HG03520 (cell line): ENCODE data around the gene EPHB2.

Source experiments
- ATAC-seq: cut with Tn5 transposase; IDR thresholded peaks from one replicate; pipeline ENCODE4 v1.9.1; 2021; ENCODE audit warnings: mild to moderate bottlenecking, moderate library complexity; ENCODE audit not compliant: unreplicated experiment

EPHB2 gene

DNA sequence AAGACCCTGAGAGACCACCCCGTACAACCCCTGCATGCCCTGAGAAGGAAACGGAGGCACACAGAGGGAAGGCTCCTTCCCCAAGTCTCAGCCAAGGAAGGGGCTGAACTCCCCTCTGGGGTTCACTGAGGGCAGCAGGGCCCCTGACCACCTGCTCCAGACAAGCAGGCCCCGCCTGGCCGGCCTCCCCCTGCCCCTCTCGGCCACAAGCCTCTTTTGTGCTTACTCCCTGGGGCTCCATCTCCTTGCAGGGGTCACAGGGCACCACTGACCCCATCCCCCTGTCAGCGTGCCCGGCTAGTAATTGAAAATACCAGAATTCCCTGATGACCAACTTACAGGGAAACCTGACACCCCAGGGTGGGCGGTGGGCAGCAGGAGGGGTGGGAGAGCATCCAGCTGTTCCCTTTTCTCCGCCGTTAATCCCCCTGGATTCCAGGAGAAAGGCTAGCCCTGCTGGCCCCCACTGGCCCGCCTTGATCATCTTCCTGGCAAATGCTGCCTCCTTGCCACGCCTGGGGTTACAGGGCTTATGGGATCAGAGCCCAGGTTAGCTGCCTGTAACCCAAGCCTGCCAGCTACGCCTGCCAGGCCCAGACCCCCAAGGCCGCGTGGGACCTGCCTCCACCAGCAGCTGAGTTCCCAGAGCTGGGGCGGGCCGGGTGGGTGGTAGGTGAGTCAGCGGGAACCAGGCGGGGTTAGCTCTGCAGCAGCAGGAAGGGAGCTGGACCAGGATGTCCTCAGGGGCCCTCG is 165.9 kb downstream of the EPHB2 start:
- ATAC-seq = no peak

DNA sequence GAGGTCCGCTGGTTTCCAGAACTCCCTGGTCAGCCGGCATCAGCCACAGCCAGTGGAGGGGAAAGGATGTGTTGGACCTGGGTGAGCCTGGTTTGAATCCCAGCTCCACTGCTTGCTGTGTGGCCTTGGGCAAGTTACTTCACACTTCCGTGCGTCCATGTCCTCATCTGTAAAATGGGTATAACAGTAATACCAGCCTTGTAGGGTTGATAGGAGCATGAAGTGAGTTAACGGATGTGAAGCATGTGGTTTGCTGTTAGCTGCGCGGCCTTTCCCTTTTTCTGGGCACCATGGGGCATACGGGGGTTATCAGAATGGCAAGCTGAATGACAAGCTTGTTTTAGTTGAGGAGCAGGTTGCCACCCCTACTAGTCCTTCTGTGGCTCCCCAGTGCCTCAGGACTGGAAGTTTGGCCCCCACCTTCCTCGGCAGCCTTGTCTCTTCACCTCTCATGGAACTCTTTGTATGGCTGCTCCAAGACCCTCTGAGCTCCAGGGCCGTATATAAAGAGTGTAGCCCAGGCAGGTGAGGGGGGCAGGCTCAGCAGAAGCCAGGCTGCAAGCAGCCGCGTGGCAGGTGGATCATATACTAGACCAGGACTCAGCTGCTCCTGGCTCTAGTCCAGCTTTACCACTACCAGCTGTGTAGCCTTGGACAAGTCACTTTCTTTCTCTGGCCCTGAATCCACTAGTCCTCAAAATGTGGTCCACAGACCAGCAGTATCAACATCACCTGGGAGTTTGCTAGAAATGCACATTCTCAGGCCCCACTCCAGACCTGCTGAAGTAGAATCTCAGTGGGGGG is 166.7 kb downstream of the EPHB2 start:
- ATAC-seq = no peak

DNA sequence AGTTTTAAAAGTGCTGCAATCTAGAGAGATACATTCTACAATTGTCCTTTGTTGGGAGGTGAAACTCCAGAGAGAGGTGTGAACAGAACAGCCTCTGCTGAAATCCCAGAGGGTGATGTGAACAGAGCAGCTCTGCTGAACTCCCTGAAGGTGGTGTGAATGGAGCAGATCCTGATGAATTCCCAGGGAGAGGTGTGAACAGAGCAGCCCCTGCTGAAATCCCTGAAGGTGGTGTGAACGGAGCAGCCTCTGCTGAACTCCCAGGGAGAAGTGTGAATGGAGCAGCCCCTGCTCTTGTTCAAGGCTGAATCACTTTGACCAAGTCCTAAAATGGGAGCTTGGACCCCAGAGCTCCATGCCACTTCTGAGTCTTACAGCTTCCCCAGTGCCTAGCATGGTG is 167.3 kb downstream of the EPHB2 start:
- no peak for ATAC-seq

DNA sequence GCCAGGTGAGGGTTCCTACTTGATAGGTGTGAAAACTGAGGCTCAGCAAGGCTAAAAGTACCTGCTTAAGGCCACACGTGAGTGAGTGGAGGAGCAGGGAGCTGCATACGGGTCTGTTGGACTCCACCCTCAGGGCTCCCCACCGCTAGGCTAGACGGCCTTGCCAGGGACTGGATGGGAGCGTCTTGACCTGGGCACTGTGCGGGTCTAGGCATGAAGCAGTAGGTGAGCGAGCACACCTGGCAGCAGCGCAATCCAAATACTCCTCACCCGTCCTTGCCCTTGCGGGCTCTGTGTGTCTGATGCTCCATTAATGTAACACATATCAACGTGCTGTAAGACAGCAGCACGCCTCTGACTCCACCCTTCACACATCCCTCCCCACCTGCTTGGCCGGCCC is 168.0 kb downstream of the EPHB2 start:
- ATAC-seq = no peak

DNA sequence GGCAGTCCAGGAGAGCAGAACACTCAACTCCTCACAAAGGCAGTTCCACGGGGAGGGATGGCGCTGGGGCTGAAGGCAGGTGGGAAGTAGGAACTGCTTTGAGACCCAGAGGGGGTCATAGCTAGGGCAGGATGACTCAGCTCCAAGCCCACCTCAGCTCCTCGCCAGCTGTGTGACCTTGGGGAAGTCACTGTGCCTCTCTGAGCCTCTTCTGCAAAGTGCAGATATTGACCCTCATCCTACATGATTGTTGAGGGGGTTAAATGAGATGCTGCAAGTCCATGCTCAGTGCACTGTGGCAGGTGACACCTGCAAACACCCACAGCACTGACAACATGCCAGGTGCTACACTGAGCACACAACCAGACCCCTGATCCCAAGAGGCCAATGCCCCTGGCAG is 168.8 kb downstream of the EPHB2 start:
- ATAC-seq = no peak

DNA sequence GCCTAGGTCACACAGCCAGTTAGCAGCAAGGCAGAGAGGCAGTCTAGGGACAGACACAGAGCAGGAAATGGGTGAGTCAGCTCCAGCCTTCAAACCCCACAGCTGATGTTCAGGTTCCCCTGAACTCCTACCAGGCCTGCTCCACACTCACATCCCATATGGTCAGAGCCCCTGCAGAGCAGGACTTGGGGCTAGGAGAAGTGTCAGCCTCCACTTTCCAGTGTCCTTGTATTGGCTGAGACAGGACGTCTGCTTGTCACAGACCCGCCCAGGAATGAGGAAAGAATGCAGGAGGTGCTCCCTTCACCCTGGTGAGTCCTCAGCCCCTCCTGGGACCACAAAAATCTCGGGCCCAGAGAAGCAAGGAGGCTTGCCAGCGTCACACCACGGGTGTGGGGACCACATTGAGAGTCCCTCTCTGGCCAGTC is 169.5 kb downstream of the EPHB2 start:
- no peak for ATAC-seq

DNA sequence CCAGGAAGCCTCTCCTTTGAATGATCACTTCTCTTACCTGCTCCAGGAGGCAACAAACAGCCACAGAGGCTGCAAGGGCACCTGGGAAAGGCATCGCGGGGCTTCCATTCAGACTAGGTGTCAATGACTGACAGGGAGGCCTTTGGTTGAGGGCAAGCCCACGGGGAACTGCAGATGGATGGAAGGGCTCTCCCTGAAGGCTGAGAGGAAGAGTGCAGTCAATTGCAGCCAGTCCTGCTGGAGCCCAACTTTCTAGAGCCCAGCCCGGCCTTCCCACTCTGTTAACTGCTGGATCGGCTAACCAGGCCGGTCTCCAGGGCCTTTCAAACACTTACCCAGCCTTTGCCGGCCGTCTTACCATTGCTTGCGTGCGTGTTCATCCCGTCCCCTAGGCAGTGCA is 172.8 kb downstream of the EPHB2 start:
- ATAC-seq = no peak

DNA sequence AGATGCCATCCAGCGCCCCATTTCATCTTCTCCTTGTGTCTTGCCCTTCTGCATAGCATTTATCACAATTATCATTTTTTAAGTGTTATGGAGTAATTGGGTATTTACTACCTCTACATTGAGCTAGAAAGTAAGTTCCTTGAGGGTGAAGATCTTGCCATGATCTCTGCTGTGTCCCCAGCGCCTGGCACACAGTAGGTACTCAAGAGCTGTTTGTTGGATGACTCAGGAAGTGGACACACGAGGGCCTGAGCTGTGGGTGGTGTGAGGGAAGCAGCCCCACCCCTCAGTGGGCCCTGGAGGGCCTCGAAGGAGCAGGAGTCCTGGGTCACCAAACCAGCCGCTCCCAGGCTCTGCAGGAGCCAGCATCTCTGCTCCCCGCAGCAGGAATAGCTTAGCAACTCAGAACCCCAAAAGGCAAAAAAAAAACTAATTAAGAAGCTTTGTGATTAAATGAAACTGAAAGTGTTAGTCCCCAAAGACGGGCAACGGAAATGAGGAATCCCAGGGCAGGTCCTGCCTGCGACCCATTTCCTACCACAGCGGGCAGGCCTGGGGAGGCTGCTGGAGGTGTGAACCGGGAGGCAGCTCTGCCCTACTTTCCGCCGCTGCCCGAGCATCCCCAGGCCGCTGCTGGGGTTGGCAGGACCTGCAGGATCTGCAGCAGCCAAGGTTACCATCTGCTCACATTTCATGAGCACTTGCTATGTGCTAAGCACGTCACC is 174.3 kb downstream of the EPHB2 start:
- ATAC-seq = no peak

DNA sequence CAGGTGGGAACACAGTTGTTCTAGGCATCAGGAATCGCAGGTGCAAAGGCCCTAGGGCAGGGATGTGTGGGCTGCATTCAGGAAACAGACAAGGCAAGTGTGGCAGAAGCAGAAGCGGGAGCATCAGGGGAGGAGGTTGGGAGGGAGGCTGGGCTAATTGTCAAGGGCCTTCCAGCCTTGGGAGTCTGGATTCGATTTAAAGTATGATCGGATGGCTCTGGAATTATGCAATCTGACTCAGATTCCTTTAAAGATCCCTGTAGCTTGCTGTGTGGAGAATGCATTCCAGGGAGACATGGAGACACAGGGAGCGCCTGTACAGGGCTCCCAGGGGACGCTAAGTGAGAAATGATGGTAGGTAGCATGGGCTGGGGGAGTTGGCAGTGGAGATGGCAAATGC is 175.6 kb downstream of the EPHB2 start:
- no peak for ATAC-seq

DNA sequence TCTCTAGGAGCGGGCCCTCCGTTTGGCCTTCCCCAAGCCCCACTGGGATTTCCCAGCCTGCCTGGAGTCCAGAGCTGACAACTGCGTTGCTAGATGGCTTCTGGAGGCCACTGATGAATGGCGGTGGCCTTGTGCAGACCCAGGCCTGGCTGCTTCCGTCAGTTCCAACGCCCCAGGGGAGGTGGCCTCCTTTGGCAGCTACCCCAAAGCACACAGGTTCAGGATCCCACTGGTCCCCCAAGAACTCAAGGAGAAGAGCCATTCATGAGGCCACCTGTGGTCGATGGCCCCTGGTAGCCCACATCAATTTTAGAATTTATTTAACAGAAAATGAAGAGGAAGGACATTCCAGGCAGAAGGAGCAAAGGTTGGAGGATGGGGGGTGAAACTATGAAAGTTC is 176.9 kb downstream of the EPHB2 start:
- ATAC-seq = no peak

DNA sequence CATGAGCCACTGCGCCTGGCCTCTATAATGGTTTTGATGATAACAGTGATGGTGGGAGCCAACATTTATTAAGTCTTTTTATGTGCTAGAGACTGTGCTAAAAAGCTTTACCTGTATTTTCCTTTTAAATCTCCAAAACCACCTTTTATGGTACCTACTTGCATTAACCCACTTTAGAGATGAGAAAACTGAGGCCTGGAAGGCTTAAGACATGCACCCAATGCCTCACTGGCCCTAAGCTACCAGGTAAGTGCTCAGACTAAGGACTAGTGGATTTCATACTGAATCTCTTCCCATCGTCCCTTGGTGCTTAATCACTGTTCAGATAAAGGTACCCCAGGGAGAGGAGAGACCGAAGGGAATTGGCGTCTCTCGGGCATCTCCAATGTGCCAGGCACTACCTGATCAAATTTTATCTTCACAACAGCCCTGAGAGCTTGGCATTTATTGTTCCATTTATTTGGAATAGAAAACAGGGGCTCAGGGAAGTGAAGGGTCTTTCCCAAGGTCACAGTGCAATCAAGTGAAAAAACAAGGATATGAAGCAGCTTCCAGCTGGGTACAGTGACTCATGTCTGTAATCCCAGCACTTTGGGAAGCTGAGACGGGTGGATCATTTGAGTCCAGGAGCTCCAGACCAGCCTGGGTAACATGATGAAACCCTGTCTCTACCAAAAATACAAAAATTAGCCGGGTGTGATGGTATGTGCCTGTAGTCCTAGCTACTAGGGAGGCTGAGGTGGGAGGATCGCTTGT is 177.9 kb downstream of the EPHB2 start:
- ATAC-seq = no peak

DNA sequence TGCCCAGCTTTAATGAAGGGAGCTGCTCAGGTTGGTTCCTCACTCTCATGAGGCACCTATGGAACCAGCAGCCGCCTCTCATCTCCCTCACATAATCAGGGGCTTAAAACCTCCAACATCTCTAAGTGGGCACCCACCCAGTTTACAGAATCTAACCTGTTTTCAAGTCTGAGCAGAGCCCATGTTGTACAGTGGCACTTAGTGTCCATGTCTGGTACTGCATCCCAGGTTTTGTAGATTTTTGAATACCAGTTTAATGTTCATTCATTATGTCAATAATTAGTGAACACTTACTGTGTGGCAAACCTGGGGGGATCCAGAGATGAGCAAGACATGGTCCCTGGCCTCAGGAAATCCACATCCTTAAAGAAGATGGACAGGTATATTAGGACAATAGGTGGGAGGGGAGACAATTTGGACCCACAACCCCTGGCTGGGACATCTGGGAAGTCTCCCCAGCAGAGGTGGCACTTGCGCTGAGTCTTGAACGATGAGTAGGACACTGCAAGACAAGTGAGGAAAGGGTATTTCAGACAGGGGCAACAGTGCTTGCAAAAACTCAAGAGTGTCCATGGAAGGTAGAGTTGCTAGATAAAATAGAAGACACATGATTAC is 178.7 kb downstream of the EPHB2 start:
- ATAC-seq = no peak

DNA sequence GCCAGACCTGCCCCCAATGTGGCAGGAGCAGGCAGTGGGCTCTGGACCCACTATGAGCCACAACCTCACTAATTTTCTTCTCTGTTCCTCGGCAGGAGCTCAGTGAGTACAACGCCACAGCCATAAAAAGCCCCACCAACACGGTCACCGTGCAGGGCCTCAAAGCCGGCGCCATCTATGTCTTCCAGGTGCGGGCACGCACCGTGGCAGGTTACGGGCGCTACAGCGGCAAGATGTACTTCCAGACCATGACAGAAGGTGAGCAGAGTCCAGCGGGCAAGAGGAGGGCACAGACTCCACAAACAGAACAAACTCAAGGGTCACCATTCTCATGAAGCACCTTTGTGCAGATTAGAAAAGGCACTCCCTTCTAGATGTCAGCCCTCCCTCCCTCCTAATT is 182.2 kb downstream of the EPHB2 start:
- no peak for ATAC-seq

DNA sequence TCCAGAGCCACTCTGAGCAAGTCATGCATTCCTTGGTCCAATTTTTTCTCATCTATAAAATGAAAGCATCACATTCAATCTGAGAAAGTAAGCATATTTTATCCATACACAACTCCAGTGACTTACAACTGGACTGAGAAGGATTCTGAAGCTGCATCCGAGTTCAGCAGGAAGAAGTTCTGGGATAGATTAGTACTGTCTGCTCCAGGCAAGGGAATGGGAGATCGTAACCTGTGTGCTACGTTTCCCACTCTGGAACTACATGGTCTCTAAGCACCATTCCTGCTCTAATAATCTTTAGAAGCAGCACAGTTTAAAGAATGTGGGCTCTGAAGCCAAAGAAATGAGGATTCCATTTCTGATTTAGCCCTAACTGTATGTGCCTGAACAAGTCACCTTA is 182.7 kb downstream of the EPHB2 start:
- ATAC-seq = no peak

DNA sequence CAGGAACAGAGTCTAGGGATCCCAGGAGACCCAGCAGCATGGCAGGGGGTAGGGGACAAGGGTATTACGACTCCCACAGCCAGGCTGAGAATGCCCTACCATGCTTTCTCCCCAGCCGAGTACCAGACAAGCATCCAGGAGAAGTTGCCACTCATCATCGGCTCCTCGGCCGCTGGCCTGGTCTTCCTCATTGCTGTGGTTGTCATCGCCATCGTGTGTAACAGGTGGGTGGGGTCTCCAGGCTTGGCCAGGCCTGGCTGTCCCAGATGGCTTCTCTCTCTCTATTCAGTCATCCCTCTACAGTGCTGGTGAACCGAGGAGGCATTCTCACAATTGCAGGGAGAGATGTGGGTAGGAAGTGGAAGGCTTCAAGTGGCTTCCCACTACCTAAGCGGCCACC is 184.7 kb downstream of the EPHB2 start:
- ATAC-seq = no peak

DNA sequence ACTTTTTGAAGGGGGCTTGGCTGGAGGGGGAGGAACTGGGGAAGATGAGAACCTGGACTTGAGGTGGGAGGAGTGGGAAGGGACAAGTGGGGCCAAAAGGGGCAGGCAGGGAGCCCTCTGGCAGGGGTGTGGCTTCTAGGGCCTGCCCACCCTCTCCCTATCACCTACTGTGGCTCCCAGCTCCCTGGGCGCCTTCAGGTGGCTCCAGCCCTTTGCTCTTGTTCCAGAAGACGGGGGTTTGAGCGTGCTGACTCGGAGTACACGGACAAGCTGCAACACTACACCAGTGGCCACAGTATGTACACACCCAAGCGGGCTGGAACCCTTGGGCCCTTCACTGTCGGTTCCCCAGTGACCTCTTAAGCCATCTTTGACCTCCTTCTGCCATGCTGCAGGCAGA is 185.5 kb downstream of the EPHB2 start:
- no peak for ATAC-seq

DNA sequence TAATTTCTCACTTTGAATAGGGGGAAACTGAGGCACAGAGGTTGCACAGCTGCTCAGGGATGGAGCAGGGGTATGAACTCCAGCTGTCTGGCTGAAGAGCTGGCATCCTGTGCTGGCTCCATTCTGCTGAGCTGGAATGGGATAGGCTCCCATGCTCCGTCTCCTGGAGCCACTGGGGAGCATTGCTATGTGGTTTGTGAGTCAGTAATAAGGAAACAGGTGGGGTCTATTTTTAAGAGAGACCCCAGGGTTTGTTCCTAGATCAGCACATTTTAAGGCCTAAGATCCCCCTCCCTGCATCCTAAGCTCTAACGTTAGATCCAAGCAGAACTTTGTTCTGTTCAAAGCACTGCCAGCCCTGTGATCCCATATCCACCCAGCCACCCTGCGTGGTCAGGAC is 189.8 kb downstream of the EPHB2 start:
- no peak for ATAC-seq

DNA sequence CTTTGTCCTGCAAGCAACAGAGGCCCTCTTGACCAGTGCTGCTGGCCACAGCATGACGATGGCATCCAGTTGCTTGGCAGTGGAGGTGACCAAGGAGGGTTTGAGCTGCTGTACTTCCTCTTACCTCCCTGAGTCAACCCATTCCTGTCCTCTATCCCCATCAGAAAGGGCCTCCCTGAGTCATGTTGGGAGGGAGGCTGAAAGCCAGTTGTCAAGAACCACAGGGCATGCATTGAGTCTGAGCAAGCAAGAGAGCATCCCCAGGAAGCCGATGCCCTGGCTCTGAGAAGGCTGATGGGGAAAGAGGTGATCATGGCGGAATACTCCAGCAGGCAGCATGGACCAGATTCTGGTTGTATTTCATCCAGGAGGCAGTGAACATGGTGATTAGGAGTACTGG is 192.5 kb downstream of the EPHB2 start:
- ATAC-seq = no peak

DNA sequence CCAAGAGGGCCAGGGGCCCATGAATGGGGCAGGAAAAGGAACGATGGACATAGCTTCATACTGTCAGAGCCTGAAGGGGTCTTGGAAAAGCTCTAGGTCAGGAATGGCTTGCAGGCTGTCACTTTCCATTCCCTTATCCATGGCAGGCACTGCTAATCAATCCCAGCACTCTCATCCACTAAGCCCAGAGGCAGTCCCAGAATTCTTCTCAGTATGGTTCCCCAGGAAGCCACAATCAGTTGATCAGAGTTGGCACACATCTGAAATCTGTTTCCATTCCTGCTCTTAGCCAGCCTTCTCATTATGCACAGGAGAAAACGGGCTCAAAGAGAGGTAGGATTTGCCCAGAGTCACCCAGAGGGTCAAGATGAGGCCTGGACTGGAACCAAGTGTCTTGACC is 196.3 kb downstream of the EPHB2 start:
- ATAC-seq = no peak

DNA sequence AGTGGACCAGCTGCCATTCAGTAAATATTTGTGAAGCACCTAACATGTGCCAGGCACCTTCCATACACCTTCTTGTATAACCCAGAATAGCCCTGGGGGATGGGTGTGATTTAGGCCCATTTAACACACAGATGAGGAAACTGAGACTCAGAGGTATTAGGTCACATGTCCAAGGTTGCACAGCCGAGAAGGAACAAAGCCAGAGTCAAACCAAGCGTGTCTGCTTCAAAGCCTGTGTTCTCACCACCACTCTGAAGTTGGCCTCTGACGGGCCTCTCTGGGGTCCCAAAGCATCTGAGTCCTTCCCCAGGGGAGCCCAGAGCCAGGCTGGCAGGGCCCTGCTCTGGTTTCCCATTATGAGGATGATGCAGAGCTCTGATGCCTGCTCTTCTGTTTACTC is 196.9 kb downstream of the EPHB2 start:
- ATAC-seq = no peak
